RWPE1 (cell line): Measurements from ENCODE around the gene REEP6.

Source experiments
- CTCF ChIA-PET: fragments of 350-600 bp; sonication (Branson Sonifier 250); formaldehyde crosslinking; extraction: SDS; loops from one replicate; lab custom pipeline; 2021; lab: Yijun Ruan, JAX
- POLR2A ChIA-PET: fragments of 400-600 bp; formaldehyde crosslinking; extraction: SDS; loops from one replicate; lab custom pipeline; 2020; ENCODE audit warnings: antibody characterized with exemption; ENCODE audit not compliant: low non-redundant PET; lab: Yijun Ruan, JAX
- DNase-seq: peaks from one replicate; pipeline ENCODE4 v3.0.0; 2012; ENCODE audit warnings: low spot score
- H3K27ac ChIP-seq: fragments of 450-650 bp; 2 replicates; pipeline ENCODE4 v1.5.1; 2017
- TF ChIP-seq, protein P1 (sequence below): fragments of 450-650 bp; conservative IDR thresholded peaks from 2 replicates; pipeline ENCODE4 v1.5.1; 2017; ENCODE audit warnings: low read depth, mild to moderate bottlenecking

REEP6 gene

DNA sequence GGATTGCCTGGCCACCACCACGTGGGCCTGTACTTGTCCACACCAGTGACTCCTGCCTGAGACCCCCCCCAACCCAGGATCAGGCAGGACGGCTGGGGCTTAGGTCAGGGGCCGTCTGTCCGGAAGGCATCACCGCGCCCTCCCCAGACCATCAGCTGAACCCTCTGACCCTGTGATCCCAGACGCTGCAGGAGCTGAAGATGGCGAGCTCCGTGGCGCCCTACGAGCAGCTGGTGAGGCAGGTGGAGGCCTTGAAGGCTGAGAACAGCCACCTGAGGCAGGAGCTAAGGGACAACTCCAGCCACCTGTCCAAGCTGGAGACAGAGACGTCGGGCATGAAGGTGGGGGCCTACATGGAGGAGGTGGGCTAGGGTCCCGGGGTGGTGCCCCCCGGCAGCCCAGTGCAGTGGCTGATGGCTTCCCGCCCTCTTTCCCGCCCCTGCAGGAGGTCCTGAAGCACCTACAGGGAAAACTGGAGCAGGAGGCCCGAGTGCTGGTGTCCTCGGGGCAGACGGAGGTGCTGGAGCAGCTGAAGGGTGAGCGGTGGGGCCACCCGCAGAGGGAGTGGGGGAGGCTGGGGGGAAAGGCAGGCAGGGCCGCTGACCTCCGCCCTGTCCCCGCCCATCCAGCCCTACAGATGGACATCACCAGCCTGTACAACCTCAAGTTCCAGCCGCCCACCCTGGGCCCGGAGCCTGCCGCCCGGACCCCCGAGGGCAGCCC lies 38.0 kb upstream of the REEP6 start:
- TF ChIP-seq, protein P1, sequence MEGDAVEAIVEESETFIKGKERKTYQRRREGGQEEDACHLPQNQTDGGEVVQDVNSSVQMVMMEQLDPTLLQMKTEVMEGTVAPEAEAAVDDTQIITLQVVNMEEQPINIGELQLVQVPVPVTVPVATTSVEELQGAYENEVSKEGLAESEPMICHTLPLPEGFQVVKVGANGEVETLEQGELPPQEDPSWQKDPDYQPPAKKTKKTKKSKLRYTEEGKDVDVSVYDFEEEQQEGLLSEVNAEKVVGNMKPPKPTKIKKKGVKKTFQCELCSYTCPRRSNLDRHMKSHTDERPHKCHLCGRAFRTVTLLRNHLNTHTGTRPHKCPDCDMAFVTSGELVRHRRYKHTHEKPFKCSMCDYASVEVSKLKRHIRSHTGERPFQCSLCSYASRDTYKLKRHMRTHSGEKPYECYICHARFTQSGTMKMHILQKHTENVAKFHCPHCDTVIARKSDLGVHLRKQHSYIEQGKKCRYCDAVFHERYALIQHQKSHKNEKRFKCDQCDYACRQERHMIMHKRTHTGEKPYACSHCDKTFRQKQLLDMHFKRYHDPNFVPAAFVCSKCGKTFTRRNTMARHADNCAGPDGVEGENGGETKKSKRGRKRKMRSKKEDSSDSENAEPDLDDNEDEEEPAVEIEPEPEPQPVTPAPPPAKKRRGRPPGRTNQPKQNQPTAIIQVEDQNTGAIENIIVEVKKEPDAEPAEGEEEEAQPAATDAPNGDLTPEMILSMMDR: no peak
- CTCF ChIA-PET: interaction anchor here (0.8 to 1.7 kb wide), 5 partner anchors 7 to 50 kb away, joined by 3 to 6 read pairs (median 3); no protein-coding TSS in a partner anchor
- POLR2A ChIA-PET: no interaction called here
- no peak for DNase-seq
- no peak overlapping the region for H3K27ac ChIP-seq

DNA sequence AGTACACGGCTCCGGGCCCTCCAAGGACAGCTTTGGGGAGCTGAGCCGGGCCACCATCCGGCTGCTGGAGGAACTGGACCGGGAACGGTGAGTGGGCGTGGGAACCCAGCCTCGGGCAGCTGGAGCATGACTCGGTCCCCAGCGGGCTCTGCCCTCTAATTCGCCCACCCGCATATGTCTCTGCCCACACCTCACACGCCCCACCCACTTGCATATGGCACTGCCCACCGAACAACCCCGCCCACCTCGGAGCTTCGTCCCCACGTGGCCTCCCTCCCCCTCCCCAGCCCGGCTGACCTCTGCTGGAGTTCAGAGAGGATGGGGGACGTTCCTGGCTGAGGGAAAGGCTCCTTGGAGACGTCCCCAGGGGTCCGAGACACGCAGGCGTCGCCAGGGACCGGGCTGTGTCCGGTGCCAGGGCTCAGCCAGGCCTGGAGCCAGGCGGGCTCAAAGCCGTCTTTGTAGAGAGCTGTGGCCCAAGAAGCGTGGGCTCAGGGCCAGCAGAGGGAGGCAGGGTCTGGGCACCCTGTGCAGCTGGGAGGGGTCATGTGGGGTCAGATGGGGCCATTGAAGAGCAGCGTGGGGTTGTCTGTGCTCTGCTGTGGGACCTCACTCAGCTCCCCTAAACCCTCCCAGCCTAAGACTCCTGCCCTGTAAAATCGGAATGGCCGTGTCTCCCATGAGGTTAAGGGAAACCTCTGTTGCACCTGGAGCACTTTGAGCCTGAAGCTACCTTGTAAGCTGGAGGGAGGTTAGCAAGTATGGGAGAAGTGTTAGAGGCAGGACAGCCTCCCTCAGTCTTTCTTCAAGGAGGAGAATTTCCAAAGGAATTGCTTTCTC lies 37.2 kb upstream of the REEP6 start:
- DNase-seq: no peak
- ChIA-PET POLR2A (no interaction called here), CTCF (interaction anchor here (0.9 to 1.7 kb wide), 4 partner anchors 8 to 51 kb away, joined by 3 to 6 read pairs (median 4); no protein-coding TSS in a partner anchor)
- TF ChIP-seq, protein P1: no peak
- H3K27ac ChIP-seq: no peak overlapping the region

DNA sequence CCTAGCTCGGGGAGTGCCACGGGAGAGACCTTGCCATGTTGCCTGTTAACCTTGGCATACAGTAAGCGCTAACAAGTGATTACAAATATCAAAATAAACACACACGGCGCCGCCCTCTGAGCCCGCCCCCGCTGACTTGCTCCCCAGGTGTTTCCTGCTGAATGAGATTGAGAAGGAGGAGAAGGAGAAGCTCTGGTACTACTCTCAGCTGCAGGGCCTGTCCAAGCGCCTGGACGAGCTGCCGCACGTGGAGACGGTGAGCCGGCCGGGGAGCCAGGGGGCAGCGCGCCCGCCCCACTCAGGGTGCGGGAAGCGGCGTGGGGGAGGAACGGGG lies 36.0 kb upstream of the REEP6 start:
- DNase-seq: no peak
- ChIA-PET POLR2A (no interaction called here), CTCF (interaction anchor here (0.6 kb wide), 1 partner anchor 16 kb away, joined by 4 read pairs; no protein-coding TSS in a partner anchor)
- TF ChIP-seq, protein P1: no peak
- H3K27ac ChIP-seq: peak overlapping the region; percentile 52

DNA sequence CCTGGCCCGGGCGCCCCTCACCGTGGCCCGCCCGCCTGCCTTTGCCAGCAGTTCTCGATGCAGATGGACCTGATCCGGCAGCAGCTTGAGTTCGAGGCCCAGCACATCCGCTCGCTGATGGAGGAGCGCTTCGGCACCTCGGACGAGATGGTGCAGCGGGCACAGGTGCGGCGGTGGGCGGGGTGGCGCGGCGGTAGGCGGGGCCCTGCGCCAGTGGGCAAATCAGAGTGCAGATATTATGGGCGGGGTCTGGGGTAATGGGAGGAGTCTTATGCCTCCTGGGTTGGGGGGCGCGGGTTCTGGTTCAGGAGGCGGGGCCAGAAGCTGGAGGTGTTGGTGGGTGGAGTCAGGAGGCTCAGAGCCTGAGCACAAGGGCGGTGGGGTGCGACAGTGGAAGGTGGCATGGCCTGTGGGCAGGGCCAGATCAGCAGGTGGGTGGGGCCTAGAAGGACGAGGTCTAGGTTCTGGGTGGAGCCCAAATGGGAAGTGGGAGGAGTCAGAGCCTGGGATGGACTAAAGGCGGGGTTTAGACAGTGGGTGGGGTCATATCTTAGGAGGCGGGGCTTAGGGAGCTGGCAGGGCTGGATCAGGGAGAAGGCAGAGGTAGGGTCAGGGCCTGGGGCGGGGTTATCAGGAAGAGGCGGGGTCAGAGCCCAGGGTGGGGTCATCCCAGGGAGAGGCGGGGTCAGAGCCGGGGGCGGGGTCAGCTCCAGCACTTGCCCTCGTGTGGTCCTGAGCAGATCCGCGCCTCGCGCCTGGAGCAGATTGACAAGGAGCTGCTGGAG lies 35.5 kb upstream of the REEP6 start:
- CTCF ChIA-PET: interaction anchor here (0.8 to 1.0 kb wide), 2 partner anchors 10 to 210 kb away, joined by 3 to 4 read pairs; no protein-coding TSS in a partner anchor
- TF ChIP-seq, protein P1: no peak
- POLR2A ChIA-PET: no interaction called here
- peak overlapping the region; percentile 52 for H3K27ac ChIP-seq
- peak; percentile 90 for DNase-seq

DNA sequence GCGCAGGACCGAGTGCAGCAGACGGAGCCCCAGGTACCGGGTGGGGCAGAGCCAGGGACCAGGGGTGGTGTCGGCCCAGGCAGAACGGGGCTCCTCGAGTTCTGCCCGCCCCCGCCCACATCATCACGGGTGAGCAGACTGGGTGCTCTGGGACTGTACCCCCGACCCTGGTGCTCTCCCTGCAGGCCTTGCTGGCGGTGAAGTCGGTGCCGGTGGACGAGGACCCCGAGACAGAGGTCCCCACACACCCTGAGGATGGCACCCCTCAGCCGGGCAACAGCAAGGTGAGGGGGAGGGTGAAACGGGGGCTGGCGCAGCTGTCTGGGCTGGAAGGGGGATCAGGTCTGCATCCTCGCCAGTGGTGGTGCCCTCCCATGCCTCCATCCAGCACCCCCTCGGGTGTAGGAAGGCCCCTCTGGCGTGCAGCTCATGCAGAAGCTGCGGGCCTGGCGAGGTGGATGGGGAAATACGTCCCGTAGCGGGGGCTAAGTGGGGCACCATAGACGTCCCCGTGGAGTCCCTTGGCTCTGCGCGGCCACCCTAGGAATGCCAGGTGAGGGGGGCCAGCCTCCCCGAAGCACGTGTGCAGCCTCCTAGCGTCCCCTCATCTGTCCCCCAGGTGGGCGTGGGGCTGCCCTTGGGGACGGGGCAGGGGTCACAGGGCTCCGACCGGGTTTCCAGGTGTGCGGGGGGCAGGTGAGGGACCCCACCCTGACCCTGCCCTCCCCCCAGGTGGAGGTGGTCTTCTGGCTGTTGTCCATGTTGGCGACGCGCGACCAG lies 34.7 kb upstream of the REEP6 start:
- ChIA-PET CTCF (interaction anchor here (0.6 to 1.0 kb wide), 3 partner anchors 11 to 211 kb away, joined by 3 to 4 read pairs (median 3); no protein-coding TSS in a partner anchor), POLR2A (interaction anchor here (0.8 kb wide), 1 partner anchor 45 kb away, joined by 3 read pairs; no protein-coding TSS in a partner anchor)
- no peak for DNase-seq
- H3K27ac ChIP-seq: no peak overlapping the region; the same call in 1 of the 2 replicates
- TF ChIP-seq, protein P1: no peak
